ENCODE results near the gene MRPL36. TPM values are rescaled to one million over a fixed set of nuclear protein-coding genes. Genes with fewer than 3 reads are reported as not detected.
A peak's percentile ranks its signal among the peaks of the same experiment; 100 is the strongest.

The MRPL36 gene
- polyA plus RNA-seq, 4 donors: 31.2 to 43.0 (median 38.9) TPM

GRCh38 chr5:1786621-1787471 is 12.8 kb downstream of the MRPL36 start:
- no peak for DNase-seq (ENCODE audit: low read depth in 4 of 4, low spot score in 3 of 4)

GRCh38 chr5:1785984-1786383 is 13.7 kb downstream of the MRPL36 start:
- DNase-seq (ENCODE audit: low read depth in 4 of 4, low spot score in 3 of 4): no peak

GRCh38 chr5:1785062-1785461 is 14.6 kb downstream of the MRPL36 start:
- no peak for DNase-seq (ENCODE audit: low read depth in 4 of 4, low spot score in 3 of 4)

DNA sequence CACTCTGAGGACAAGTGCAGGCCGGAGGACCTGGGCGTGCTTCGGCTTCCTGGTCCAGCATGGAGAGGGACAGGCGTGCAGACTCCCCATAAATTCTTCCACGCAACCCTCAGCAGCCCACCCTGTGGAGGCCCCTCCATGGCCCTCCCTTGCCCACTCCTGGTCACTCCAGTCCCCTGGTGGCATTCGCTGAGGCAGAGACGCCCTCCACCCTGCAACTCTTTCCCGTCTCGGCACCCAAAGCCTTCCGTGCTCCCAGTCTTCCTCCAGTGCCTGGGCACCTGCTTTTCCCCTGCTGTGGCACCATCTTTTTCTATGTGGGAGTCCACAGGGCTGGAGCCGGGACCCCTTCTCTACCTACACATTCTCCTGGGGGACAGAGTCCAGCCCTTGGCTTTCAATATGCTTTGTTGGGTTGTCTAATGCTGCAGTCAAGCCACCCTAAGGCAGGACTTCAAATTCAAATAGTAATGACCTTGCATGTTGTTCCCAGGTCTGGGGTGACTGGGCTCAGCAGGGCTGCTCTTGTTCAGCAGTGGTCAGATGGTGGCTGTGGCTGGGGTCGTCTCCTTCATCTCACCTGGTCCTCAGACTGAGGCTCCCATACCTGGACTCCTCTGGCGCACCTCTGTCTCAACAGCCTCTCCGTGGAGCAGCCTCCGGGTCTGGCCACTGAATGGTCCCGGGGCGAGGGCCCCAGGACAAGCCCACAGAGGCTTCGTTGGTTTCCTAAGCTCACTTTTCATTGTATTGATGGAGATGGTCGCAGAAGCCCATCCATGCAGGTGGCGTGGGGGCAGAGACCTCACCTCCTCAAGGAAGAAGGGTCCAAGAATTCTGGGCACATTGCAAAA is 15.2 kb downstream of the MRPL36 start:
- DNase-seq (ENCODE audit: low read depth in 4 of 4, low spot score in 3 of 4): no peak

DNA sequence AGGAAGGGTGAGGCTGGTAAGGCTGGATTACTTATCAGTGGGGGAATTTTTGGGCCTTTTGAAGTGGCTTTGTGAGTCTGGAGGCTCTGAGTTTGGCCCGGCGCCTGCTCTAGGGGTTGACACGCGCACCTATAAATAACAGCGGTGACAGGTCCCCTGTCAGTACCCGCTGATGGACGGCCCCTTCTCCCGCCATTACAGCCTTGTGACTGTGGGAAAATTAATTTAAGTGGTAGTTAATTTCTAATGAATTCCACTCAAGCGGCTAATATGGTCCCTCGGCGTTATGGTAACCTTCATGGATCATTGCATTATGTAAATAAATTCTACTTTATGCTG is 16.5 kb downstream of the MRPL36 start:
- DNase-seq (ENCODE audit: low read depth in 4 of 4, low spot score in 3 of 4): peak in 1 of 4 donors; percentile 49

GRCh38 chr5:1782385-1783215 is 17.0 kb downstream of the MRPL36 start:
- no peak for DNase-seq (ENCODE audit: low read depth in 4 of 4, low spot score in 3 of 4)

DNA sequence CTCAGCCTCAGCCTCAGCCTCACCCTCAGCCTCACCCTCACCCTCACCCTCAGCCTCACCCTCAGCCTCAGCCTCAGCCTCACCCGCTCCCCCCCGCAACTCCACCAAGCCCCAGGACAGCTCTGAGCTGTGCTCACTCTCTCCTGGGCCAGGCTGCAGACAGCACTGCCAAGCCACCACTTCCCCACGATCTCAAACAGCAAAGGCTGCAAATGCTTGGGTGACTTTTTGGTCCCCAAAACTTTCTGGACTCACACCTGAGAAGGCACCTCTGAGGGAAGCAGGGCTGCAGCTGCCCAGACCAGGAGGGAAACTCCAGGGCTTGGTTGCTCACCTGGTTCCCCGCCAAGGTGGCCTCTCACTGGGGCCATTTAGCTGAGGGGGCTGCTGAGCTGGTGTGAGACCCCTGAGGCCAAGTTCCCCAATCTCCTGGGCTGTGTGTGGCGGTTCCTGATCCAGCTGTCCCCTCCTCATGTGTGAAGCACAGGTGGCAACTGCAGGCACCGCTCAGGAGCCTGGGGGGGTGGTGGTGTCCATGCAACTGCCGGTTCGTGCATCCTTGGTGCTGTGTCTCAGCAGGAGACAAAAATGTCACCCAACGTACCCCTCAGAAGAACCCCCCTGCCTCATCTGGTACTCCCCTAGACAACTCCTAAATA is 17.8 kb downstream of the MRPL36 start:
- no peak for DNase-seq (ENCODE audit: low read depth in 4 of 4, low spot score in 3 of 4)

DNA sequence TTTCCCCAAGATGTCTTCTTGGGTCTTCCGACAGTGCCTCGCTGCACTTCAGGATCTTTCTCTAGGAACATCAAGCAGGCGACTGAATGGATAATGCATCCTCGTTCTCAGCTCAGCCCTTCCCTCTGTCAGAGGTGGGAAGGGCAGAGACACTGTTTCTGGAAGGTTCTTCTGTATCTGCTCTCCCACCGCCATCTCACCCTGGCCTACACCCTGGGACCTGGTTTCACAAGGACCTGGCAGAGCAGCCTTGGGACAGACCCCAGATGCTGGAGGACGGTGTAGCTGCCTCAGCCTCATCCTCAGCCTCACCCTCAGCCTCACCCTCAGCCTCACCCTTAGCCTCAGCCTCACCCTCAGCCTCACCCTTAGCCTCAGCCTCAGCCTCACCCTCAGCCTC is 18.5 kb downstream of the MRPL36 start:
- DNase-seq (ENCODE audit: low read depth in 4 of 4, low spot score in 3 of 4): no peak

DNA sequence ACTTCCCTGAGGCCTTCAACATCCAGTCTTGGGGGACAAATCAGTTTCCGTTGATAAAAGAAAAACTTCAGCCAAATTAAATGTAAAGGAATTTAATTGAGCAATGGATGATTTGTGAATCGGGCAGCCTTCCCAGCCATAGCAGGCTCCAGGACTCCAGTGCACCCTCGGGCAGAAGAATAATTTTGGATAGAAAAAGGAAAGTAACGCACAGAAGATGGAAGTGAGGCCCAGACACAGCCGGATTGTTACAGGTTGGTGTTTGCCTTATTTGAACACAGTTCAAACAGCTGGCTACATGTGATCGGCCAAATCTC is 19.1 kb downstream of the MRPL36 start:
- no peak for DNase-seq (ENCODE audit: low read depth in 4 of 4, low spot score in 3 of 4)

GRCh38 chr5:1779782-1780613 is 19.6 kb downstream of the MRPL36 start:
- no peak for DNase-seq (ENCODE audit: low read depth in 4 of 4, low spot score in 3 of 4)

GRCh38 chr5:1779021-1779680 is 20.5 kb downstream of the MRPL36 start:
- no peak for DNase-seq (ENCODE audit: low read depth in 4 of 4, low spot score in 3 of 4)

DNA sequence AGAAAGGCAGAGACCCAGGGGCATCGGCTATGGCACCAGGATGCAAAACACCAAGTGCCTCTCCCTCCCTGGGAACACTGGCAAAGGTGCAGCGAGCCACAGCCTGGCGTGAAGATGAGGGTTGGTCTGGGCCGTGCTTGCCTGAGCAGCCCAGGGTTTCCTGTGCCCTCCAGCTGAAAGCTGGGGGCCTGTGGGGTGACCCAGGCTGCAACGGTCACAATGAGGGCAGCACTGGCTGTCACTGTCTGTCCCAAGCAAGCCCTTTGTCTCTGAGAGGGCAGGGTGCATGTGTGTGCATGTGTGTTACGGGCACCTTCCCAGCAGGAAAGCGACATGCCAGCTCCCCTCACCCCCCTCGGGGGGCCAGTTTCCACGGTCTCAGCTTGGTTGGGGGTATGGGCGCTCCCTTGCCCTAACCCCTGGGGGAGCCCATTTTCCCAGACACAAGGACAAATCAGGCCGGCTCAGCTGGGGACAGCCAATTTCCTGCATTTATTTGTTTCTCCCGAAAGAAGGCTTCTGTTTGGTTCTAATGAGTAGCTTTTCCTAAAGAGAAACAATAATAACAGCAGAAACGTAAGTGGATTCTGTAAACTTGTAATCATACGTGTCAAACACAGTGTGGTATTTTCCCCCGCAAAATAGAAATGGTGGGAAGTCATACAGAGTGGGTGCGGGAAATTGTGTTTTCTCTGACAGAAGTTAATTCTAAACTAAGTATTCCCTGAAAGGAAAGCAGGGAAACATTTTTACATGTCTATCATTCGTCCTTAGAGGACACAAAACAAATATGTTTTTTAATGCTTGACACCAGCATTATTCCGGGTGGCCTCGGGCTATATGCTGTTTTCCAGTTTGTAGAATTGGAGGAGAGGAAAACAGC is 21.3 kb downstream of the MRPL36 start:
- DNase-seq (ENCODE audit: low read depth in 4 of 4, low spot score in 3 of 4): no peak

GRCh38 chr5:1777281-1778137 is 22.1 kb downstream of the MRPL36 start:
- no peak for DNase-seq (ENCODE audit: low read depth in 4 of 4, low spot score in 3 of 4)

DNA sequence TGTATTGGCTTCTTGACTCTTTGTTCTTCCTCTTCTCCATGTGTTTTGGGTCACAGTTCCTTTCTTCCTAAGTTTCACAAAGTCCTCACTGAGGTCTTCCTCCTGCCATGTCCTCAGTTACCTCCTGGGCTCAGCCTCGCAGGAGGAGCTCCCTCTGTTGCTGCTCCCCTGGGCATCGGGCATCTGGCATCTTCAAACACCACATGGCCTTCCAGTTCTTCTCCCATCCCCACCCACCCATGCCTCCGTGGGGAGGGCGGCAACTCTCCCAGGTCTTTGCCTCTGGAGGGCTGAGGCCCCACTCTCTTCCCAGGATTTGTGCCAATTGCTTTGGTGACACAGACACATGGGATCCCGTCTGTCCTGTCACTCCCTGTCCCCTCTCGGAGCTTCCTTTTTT is 22.8 kb downstream of the MRPL36 start:
- no peak for DNase-seq (ENCODE audit: low read depth in 4 of 4, low spot score in 3 of 4)

DNA sequence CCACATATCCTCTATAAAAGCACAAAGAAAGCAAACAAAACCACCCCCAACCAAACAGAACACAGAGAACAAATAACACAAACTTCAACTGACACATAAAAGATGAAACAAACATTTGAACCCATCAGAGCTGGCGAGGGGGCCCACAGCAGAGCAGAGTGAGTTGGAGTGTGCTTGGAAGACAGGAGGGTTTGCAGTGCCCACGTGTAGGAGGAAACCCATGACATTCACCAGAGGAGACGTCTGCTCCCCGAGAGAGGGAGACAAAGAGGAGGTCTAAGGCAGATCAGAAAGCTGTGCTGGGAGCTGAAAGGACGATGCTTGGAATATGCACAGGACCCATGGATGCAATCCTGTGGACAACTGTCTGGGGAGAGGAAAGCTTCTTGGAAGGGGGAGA is 27.0 kb downstream of the MRPL36 start:
- DNase-seq (ENCODE audit: low read depth in 4 of 4, low spot score in 3 of 4): peak in 1 of 4 donors; percentile 33

DNA sequence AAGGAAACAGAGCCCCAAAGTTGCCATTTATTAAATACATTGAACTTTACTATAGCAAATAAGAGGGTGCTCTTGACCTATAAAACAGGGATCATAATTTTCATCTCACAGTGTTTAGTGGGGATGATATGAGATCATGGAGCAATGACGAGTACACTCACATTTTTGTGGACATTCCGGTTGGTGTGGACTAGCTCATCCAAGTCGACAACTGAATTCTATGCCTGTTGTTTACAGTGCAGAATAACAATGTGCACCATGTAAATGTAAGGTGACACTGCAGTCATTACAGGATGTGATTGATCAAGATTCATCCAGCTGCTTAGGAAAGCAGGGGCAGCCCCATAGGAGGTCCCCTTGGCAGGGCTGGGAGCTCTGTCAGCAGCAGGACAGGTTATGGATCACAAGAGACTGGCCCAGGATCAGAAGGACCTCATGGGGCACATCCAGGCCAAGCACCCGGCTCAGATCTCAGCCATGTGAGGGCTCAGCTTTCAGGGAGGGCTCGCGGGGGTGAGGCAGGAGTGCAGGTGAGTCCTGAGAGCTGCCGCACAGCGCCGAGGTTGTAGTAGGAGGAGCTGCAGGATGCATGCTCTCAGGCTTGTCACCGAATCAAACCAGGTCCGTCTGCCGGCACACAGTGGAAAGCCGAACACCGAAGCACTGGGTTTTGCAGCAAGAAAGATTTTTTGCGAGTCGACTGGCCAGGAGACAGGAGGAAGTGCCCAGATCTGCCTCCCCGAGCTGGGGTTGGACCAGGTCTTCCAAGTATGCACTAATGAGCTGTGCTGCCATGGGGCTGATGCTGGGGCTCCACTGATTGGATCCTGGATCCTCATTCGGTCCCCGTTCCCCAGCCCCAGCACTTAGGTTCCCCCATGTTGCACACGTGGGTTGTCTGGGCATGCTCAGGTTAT is 28.2 kb downstream of the MRPL36 start:
- no peak for DNase-seq (ENCODE audit: low read depth in 4 of 4, low spot score in 3 of 4)

Data from left renal pelvis (tissue), 4 donors.